ENCODE results near the gene KRT79. TPM values are rescaled to one million over a fixed set of nuclear protein-coding genes. Genes with fewer than 3 reads are reported as not detected.

The KRT79 gene
- total RNA-seq, 1 donor, result not detected

DNA sequence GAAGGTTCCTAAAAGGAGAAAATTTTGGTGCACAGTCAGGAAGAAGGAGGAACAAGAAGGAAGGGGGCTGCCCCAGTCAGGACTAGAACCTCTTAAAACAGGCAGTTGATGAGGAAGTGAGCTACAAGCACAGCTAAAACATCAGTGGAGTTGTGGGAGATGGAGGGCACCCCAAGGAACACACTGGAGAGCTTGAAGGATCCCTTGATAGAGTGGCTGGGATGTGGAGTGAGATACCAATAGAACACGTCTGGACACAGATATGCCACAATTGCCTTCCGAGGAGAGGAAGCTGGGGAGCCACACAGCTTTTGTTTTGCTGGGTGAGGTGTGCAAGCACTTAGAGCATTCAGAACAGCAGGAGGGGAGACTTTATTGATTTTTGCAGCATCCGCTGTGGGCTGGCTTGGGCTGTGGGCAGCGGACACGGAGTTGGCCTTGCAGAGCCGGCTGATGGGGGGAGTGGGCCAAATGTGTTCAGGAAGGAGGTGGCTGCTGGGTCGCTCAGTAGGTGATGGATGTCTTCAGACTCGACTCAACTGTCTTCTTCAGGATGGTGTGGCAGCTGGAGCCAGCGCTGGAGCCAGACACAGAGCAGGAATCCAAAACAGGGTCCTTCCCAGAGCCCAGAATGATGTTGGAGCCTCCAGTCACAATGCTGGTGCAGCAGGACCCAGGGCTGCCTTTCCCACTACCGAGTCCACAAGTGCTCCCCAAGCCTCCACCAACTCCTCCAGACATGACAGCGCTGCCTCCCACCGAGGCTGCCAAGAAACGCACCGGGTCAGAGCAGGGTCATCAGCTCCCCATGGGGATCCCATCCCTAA is 4.7 kb upstream of the KRT79 start:
- TF ChIP-seq, protein P1, sequence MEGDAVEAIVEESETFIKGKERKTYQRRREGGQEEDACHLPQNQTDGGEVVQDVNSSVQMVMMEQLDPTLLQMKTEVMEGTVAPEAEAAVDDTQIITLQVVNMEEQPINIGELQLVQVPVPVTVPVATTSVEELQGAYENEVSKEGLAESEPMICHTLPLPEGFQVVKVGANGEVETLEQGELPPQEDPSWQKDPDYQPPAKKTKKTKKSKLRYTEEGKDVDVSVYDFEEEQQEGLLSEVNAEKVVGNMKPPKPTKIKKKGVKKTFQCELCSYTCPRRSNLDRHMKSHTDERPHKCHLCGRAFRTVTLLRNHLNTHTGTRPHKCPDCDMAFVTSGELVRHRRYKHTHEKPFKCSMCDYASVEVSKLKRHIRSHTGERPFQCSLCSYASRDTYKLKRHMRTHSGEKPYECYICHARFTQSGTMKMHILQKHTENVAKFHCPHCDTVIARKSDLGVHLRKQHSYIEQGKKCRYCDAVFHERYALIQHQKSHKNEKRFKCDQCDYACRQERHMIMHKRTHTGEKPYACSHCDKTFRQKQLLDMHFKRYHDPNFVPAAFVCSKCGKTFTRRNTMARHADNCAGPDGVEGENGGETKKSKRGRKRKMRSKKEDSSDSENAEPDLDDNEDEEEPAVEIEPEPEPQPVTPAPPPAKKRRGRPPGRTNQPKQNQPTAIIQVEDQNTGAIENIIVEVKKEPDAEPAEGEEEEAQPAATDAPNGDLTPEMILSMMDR (IDR thresholded peaks at IDR 0.05; ENCODE audit: insufficient read depth, low read depth, low read length), result no peak
- no peak for DNase-seq (ENCODE audit: low read depth)
- no peak overlapping the region for H3K4me3 ChIP-seq (ENCODE audit: low read depth, low read length)

GRCh38 chr12:52837781-52838608 is 3.9 kb upstream of the KRT79 start:
- no peak overlapping the region for H3K4me3 ChIP-seq (ENCODE audit: low read depth, low read length)
- TF ChIP-seq, protein P1 (IDR thresholded peaks at IDR 0.05; ENCODE audit: insufficient read depth, low read depth, low read length), result no peak
- peak; percentile 30 for DNase-seq (ENCODE audit: low read depth)

DNA sequence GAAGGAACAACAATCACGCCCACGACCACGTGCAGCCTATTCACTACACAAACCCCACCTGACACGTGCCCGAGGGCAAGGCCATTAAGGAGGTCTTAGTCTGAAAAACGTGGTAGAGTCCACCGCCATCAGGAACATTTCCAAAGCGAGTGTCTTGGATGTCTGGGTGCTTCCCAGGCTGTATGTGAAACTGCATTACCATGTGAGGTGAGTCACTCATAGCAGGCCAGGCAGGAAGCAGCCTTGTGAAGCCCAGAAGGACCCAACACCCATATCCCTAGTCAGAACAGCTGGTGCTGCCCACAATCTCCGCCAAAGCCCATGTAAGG is 3.3 kb upstream of the KRT79 start:
- TF ChIP-seq, protein P1 (IDR thresholded peaks at IDR 0.05; ENCODE audit: insufficient read depth, low read depth, low read length), result no peak
- DNase-seq (ENCODE audit: low read depth), result peak; percentile 82
- H3K4me3 ChIP-seq (ENCODE audit: low read depth, low read length), result no peak overlapping the region

DNA sequence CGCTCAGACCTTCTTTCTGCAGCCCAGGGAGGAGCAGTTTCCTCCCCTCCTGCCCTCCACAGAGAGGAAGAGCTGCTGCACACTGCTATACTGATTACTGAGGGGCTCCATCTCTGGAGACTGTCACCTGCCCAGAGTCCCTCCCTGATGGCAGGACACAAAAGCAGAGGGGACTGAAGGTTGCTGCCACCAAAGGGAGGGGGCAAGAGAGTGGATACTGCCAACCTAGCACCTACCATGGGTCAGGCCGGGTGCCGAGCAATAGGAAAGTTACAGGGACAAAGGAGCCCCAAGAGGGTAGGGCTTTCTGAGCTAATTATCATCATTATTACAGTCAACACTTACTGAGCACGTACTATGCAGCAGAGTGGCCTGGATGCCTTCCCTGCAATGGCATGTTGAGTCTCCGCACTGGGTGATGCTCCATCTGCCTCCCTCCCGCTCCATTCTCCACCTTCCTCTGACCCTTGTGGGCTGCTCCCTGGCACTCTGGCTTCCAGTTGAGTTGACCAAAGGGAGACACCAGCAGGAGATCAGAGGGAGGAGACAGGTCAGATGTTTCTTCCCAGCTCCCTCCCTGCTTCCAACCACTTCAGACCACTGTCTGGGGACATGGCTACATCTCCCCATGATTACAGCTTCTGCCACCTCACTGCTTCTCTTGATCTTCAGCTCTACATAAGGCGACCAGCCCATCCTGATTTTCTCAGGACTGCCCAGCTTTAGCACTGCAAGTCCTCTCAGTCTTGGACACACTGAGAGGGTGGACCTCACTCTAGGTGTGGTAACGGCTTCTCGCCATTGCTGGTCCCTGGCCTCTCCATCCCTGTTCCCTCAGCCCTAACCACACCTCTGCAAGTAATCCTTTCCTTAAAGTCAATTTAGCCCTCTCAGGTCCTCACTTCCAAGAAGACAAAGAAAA is 2.6 kb upstream of the KRT79 start:
- H3K4me3 ChIP-seq (ENCODE audit: low read depth, low read length), result no peak overlapping the region
- TF ChIP-seq, protein P1 (IDR thresholded peaks at IDR 0.05; ENCODE audit: insufficient read depth, low read depth, low read length), result no peak
- no peak for DNase-seq (ENCODE audit: low read depth)

DNA sequence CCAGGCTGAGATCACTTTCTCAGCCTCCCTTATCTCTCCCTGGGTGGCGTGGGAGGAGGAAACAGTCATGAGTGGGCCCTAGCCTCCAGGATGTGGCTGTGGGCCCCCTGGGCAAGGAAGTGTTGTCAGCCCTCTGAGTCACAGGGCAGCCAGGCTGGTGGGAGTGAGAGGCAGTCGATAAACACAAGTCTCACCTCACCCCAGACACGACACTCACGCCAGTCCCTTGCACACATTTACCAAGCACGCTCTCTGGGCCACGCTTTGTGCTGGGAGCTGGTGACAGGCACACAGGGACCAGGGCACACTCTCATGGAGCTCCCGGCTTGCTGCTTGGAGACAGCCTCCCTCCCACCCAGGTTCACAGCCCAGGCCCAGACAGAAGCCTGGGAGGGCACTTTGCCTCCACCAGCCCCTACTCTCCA is 1.9 kb upstream of the KRT79 start:
- TF ChIP-seq, protein P1 (IDR thresholded peaks at IDR 0.05; ENCODE audit: insufficient read depth, low read depth, low read length), result no peak
- peak; percentile 60 for DNase-seq (ENCODE audit: low read depth)
- H3K4me3 ChIP-seq (ENCODE audit: low read depth, low read length), result no peak overlapping the region

DNA sequence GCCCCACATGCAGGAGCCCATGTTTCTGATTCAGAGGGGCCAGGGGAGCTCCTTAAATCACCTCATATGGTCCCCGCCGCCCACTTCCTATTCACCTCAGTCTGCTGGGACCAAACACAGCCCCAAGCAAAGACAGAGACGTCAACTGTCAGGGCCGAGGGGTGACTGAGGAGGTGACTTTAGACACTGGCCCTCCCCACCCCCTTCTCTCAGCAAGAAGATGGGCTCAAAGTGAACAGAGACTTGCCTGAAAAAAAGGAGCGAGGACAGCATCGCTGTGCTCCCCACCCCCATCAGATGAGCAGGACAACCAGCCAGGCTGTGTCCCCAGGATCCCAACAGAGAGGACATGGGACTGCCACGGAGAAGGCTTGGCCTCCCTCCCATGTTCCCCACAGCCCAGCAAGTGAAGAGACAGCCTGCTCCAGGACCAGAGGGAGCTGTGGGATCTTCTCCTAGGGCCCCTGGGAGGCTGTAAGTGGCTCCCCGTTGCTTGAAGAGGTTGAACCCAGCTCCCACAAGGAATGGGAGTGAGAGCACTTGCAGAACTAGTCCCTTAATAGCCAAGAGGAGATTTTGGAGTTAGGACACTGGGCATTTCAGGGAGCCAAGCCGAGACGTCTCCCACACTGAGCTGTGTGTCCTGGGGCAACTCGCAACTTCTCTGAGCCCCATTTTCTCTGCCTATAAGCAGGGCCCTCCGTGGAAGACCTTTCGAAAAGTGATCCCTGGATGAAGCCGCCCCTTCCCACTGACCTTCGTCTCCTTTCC is 1.3 kb upstream of the KRT79 start:
- no peak overlapping the region for H3K4me3 ChIP-seq (ENCODE audit: low read depth, low read length)
- TF ChIP-seq, protein P1 (IDR thresholded peaks at IDR 0.05; ENCODE audit: insufficient read depth, low read depth, low read length), result no peak
- no peak for DNase-seq (ENCODE audit: low read depth)

All from fibroblast of villous mesenchyme (primary cell).